ENCODE data around the gene CENPN.

The CENPN gene

GRCh38 chr16:81060576-81061306 lies 53.7 kb downstream of the CENPN start:
- DNase-seq (ENCODE audit: low read depth, low spot score), result no peak
- 100% methylated on average over 1 of the region's 14 CpGs for WGBS (ENCODE audit: insufficient coverage, insufficient read length)
- no peaks in the 10 kb centered on the region for H3K27me3 ChIP-seq (ENCODE audit: control insufficient read depth, insufficient read depth, low read length)

GRCh38 chr16:81061307-81061640 lies 54.3 kb downstream of the CENPN start:
- no peaks in the 10 kb centered on the region for H3K36me3 ChIP-seq (ENCODE audit: control insufficient read depth, insufficient read depth, low read length)
- no peaks in the 10 kb centered on the region for H3K27me3 ChIP-seq (ENCODE audit: control insufficient read depth, insufficient read depth, low read length)
- H3K4me3 ChIP-seq (ENCODE audit: low read length), result no peak overlapping the region
- WGBS (ENCODE audit: insufficient coverage, insufficient read length), result no CpG with 5 or more reads among the region's 10 CpGs
- H3K27ac ChIP-seq (ENCODE audit: low read length), result no peak overlapping the region
- no peaks in the 10 kb centered on the region for H3K9me3 ChIP-seq (ENCODE audit: control insufficient read depth, insufficient read depth, low read length)
- H3K4me1 ChIP-seq (ENCODE audit: control insufficient read depth, insufficient read depth, low read length), result peaks cover 2% of the 10 kb centered on the region; the same call in 1 of the 2 replicates
- DNase-seq (ENCODE audit: low read depth, low spot score), result no peak

More at GRCh38 chr16:81060576-81061306, 53.7 kb downstream of the CENPN start:
- Histone ChIP-seq H3K27ac (ENCODE audit: low read length) (no peak overlapping the region), H3K4me1 (ENCODE audit: control insufficient read depth, insufficient read depth, low read length) (peaks cover 2% of the 10 kb centered on the region; the same call in 1 of the 2 replicates), H3K9me3 (ENCODE audit: control insufficient read depth, insufficient read depth, low read length) (no peaks in the 10 kb centered on the region), H3K36me3 (ENCODE audit: control insufficient read depth, insufficient read depth, low read length) (no peaks in the 10 kb centered on the region), H3K4me3 (ENCODE audit: low read length) (no peak overlapping the region)

- H3K27me3 ChIP-seq (ENCODE audit: control insufficient read depth, insufficient read depth, low read length), result no peaks in the 10 kb centered on the region
- H3K4me3 ChIP-seq (ENCODE audit: low read length), result no peak overlapping the region
- peaks cover 2% of the 10 kb centered on the region; the same call in 1 of the 2 replicates for H3K4me1 ChIP-seq (ENCODE audit: control insufficient read depth, insufficient read depth, low read length)
- no peaks in the 10 kb centered on the region for H3K9me3 ChIP-seq (ENCODE audit: control insufficient read depth, insufficient read depth, low read length)
- DNase-seq (ENCODE audit: low read depth, low spot score), result no peak
- H3K36me3 ChIP-seq (ENCODE audit: control insufficient read depth, insufficient read depth, low read length), result no peaks in the 10 kb centered on the region
- no peak overlapping the region for H3K27ac ChIP-seq (ENCODE audit: low read length)
- 100% methylated on average over 1 of the region's 10 CpGs for WGBS (ENCODE audit: insufficient coverage, insufficient read length)
Measured at GRCh38 chr16:81061871-81062608, 55.0 kb downstream of the CENPN start.

- DNase-seq (ENCODE audit: low read depth, low spot score), result no peak
- Histone ChIP-seq H3K9me3 (ENCODE audit: control insufficient read depth, insufficient read depth, low read length) (no peaks in the 10 kb centered on the region; the same call in 1 of the 2 replicates), H3K27me3 (ENCODE audit: control insufficient read depth, insufficient read depth, low read length) (no peaks in the 10 kb centered on the region), H3K4me1 (ENCODE audit: control insufficient read depth, insufficient read depth, low read length) (no peaks in the 10 kb centered on the region), H3K27ac (ENCODE audit: low read length) (no peak overlapping the region), H3K36me3 (ENCODE audit: control insufficient read depth, insufficient read depth, low read length) (no peaks in the 10 kb centered on the region), H3K4me3 (ENCODE audit: low read length) (no peak overlapping the region)
- WGBS (ENCODE audit: insufficient coverage, insufficient read length), result no CpG with 5 or more reads among the region's 4 CpGs
Measured at GRCh38 chr16:81066681-81067080, 59.7 kb downstream of the CENPN start.

- no peak for DNase-seq (ENCODE audit: low read depth, low spot score)
- Histone ChIP-seq H3K4me1 (ENCODE audit: control insufficient read depth, insufficient read depth, low read length) (no peaks in the 10 kb centered on the region), H3K36me3 (ENCODE audit: control insufficient read depth, insufficient read depth, low read length) (no peaks in the 10 kb centered on the region), H3K4me3 (ENCODE audit: low read length) (no peak overlapping the region), H3K27me3 (ENCODE audit: control insufficient read depth, insufficient read depth, low read length) (no peaks in the 10 kb centered on the region), H3K9me3 (ENCODE audit: control insufficient read depth, insufficient read depth, low read length) (no peaks in the 10 kb centered on the region; the same call in 1 of the 2 replicates), H3K27ac (ENCODE audit: low read length) (no peak overlapping the region)
- WGBS (ENCODE audit: insufficient coverage, insufficient read length), result no CpG with 5 or more reads among the region's 1 CpG
Measured at GRCh38 chr16:81067166-81067565, 60.2 kb downstream of the CENPN start.

GRCh38 chr16:81069063-81069462 lies 62.0 kb downstream of the CENPN start:
- H3K27ac ChIP-seq (ENCODE audit: low read length), result no peak overlapping the region
- DNase-seq (ENCODE audit: low read depth, low spot score), result no peak
- no peaks in the 10 kb centered on the region; the same call in 1 of the 2 replicates for H3K9me3 ChIP-seq (ENCODE audit: control insufficient read depth, insufficient read depth, low read length)
- no peak overlapping the region for H3K4me3 ChIP-seq (ENCODE audit: low read length)
- no CpG with 5 or more reads among the region's 4 CpGs for WGBS (ENCODE audit: insufficient coverage, insufficient read length)
- H3K36me3 ChIP-seq (ENCODE audit: control insufficient read depth, insufficient read depth, low read length), result no peaks in the 10 kb centered on the region
- H3K4me1 ChIP-seq (ENCODE audit: control insufficient read depth, insufficient read depth, low read length), result no peaks in the 10 kb centered on the region
- H3K27me3 ChIP-seq (ENCODE audit: control insufficient read depth, insufficient read depth, low read length), result no peaks in the 10 kb centered on the region

- no CpG with 5 or more reads among the region's 8 CpGs for WGBS (ENCODE audit: insufficient coverage, insufficient read length)
- Histone ChIP-seq H3K4me3 (ENCODE audit: low read length) (no peak overlapping the region), H3K27me3 (ENCODE audit: control insufficient read depth, insufficient read depth, low read length) (no peaks in the 10 kb centered on the region), H3K4me1 (ENCODE audit: control insufficient read depth, insufficient read depth, low read length) (no peaks in the 10 kb centered on the region), H3K9me3 (ENCODE audit: control insufficient read depth, insufficient read depth, low read length) (no peaks in the 10 kb centered on the region; the same call in 1 of the 2 replicates), H3K36me3 (ENCODE audit: control insufficient read depth, insufficient read depth, low read length) (no peaks in the 10 kb centered on the region), H3K27ac (ENCODE audit: low read length) (no peak overlapping the region)
- DNase-seq (ENCODE audit: low read depth, low spot score), result no peak
Measured at GRCh38 chr16:81070979-81071378, 64.0 kb downstream of the CENPN start.

- DNase-seq (ENCODE audit: low read depth, low spot score), result no peak
- no peaks in the 10 kb centered on the region for H3K36me3 ChIP-seq (ENCODE audit: control insufficient read depth, insufficient read depth, low read length)
- H3K27me3 ChIP-seq (ENCODE audit: control insufficient read depth, insufficient read depth, low read length), result no peaks in the 10 kb centered on the region
- no peak overlapping the region for H3K4me3 ChIP-seq (ENCODE audit: low read length)
- no peaks in the 10 kb centered on the region; the same call in 1 of the 2 replicates for H3K9me3 ChIP-seq (ENCODE audit: control insufficient read depth, insufficient read depth, low read length)
- no peak overlapping the region for H3K27ac ChIP-seq (ENCODE audit: low read length)
- WGBS (ENCODE audit: insufficient coverage, insufficient read length), result no CpG with 5 or more reads among the region's 4 CpGs
- H3K4me1 ChIP-seq (ENCODE audit: control insufficient read depth, insufficient read depth, low read length), result no peaks in the 10 kb centered on the region
Measured at GRCh38 chr16:81071805-81072204, 64.8 kb downstream of the CENPN start.

GRCh38 chr16:81073560-81074330 lies 66.7 kb downstream of the CENPN start:
- Histone ChIP-seq H3K4me1 (ENCODE audit: control insufficient read depth, insufficient read depth, low read length) (no peaks in the 10 kb centered on the region), H3K27me3 (ENCODE audit: control insufficient read depth, insufficient read depth, low read length) (no peaks in the 10 kb centered on the region), H3K9me3 (ENCODE audit: control insufficient read depth, insufficient read depth, low read length) (no peaks in the 10 kb centered on the region; the same call in 1 of the 2 replicates), H3K36me3 (ENCODE audit: control insufficient read depth, insufficient read depth, low read length) (no peaks in the 10 kb centered on the region), H3K27ac (ENCODE audit: low read length) (no peak overlapping the region), H3K4me3 (ENCODE audit: low read length) (no peak overlapping the region)
- no CpG with 5 or more reads among the region's 5 CpGs for WGBS (ENCODE audit: insufficient coverage, insufficient read length)
- no peak for DNase-seq (ENCODE audit: low read depth, low spot score)

- H3K9me3 ChIP-seq (ENCODE audit: control insufficient read depth, insufficient read depth, low read length), result no peaks in the 10 kb centered on the region
- no peaks in the 10 kb centered on the region for H3K4me1 ChIP-seq (ENCODE audit: control insufficient read depth, insufficient read depth, low read length)
- H3K36me3 ChIP-seq (ENCODE audit: control insufficient read depth, insufficient read depth, low read length), result no peaks in the 10 kb centered on the region
- H3K27me3 ChIP-seq (ENCODE audit: control insufficient read depth, insufficient read depth, low read length), result no peaks in the 10 kb centered on the region
- no peak for DNase-seq (ENCODE audit: low read depth, low spot score)
- WGBS (ENCODE audit: insufficient coverage, insufficient read length), result no CpG with 5 or more reads among the region's 27 CpGs
- H3K27ac ChIP-seq (ENCODE audit: low read length), result no peak overlapping the region
- H3K4me3 ChIP-seq (ENCODE audit: low read length), result peak overlapping the region; percentile 88
Measured at GRCh38 chr16:81076566-81077075, 69.6 kb downstream of the CENPN start.

Data from iPS DF 6.9 (cell line).